ENCODE measurements around the gene GLA.

GLA gene

GRCh38 chrX:101450085-101450484 lies 42.4 kb upstream of the GLA start:
- Histone ChIP-seq H2AFZ (ENCODE audit: low read depth, low read length) (no peak overlapping the region), H3K27ac (ENCODE audit: low read length) (no peak overlapping the region), H3K9ac (ENCODE audit: low read depth, low read length) (no peak overlapping the region), H3K36me3 (ENCODE audit: insufficient read depth, low read length) (no peaks in the 10 kb centered on the region), H3K9me3 (ENCODE audit: insufficient read depth, low read length, severe bottlenecking) (no peaks in the 10 kb centered on the region), H3K27me3 (ENCODE audit: insufficient read depth, low read length, poor library complexity) (no peaks in the 10 kb centered on the region), H4K20me1 (ENCODE audit: insufficient read depth, low read length) (no peaks in the 10 kb centered on the region), H3K79me2 (ENCODE audit: insufficient read depth, low read length) (no peaks in the 10 kb centered on the region), H3K4me3 (ENCODE audit: low read depth in 1 of 2, low read length in 2 of 2) (no peak overlapping the region), H3K4me1 (ENCODE audit: insufficient read depth, low read length) (no peaks in the 10 kb centered on the region), H3K4me2 (ENCODE audit: insufficient read depth, low read length) (no peak overlapping the region)
- ATAC-seq (ENCODE audit: insufficient read depth, low read depth) (no peak), DNase-seq (no peak)
- no peak for TF ChIP-seq EZH2 (IDR thresholded peaks at IDR 0.05; ENCODE audit: borderline replicate concordance, low read depth, low read length, severe bottlenecking)
- no peak for TF ChIP-seq CTCF (IDR thresholded peaks at IDR 0.05; ENCODE audit: borderline replicate concordance, extremely low read depth, low read length, poor library complexity, severe bottlenecking)

GRCh38 chrX:101449279-101449678 lies 41.6 kb upstream of the GLA start:
- Histone ChIP-seq H4K20me1 (ENCODE audit: insufficient read depth, low read length) (no peaks in the 10 kb centered on the region), H2AFZ (ENCODE audit: low read depth, low read length) (no peak overlapping the region), H3K4me2 (ENCODE audit: insufficient read depth, low read length) (no peak overlapping the region), H3K4me3 (ENCODE audit: low read depth in 1 of 2, low read length in 2 of 2) (no peak overlapping the region), H3K36me3 (ENCODE audit: insufficient read depth, low read length) (no peaks in the 10 kb centered on the region), H3K9me3 (ENCODE audit: insufficient read depth, low read length, severe bottlenecking) (no peaks in the 10 kb centered on the region), H3K9ac (ENCODE audit: low read depth, low read length) (no peak overlapping the region), H3K4me1 (ENCODE audit: insufficient read depth, low read length) (no peaks in the 10 kb centered on the region), H3K79me2 (ENCODE audit: insufficient read depth, low read length) (no peaks in the 10 kb centered on the region), H3K27ac (ENCODE audit: low read length) (no peak overlapping the region), H3K27me3 (ENCODE audit: insufficient read depth, low read length, poor library complexity) (no peaks in the 10 kb centered on the region)
- DNase-seq = no peak
- TF ChIP-seq CTCF (IDR thresholded peaks at IDR 0.05; ENCODE audit: borderline replicate concordance, extremely low read depth, low read length, poor library complexity, severe bottlenecking) (no peak), EZH2 (IDR thresholded peaks at IDR 0.05; ENCODE audit: borderline replicate concordance, low read depth, low read length, severe bottlenecking) (no peak)
- ATAC-seq (ENCODE audit: insufficient read depth, low read depth) = no peak

- Histone ChIP-seq H3K79me2 (ENCODE audit: insufficient read depth, low read length) (no peaks in the 10 kb centered on the region), H2AFZ (ENCODE audit: low read depth, low read length) (no peak overlapping the region), H3K27me3 (ENCODE audit: insufficient read depth, low read length, poor library complexity) (no peaks in the 10 kb centered on the region), H3K27ac (ENCODE audit: low read length) (no peak overlapping the region), H3K4me2 (ENCODE audit: insufficient read depth, low read length) (no peak overlapping the region), H4K20me1 (ENCODE audit: insufficient read depth, low read length) (no peaks in the 10 kb centered on the region), H3K9ac (ENCODE audit: low read depth, low read length) (no peak overlapping the region), H3K4me1 (ENCODE audit: insufficient read depth, low read length) (no peaks in the 10 kb centered on the region), H3K9me3 (ENCODE audit: insufficient read depth, low read length, severe bottlenecking) (no peaks in the 10 kb centered on the region), H3K4me3 (ENCODE audit: low read depth in 1 of 2, low read length in 2 of 2) (no peak overlapping the region), H3K36me3 (ENCODE audit: insufficient read depth, low read length) (no peaks in the 10 kb centered on the region)
- TF ChIP-seq CTCF (IDR thresholded peaks at IDR 0.05; ENCODE audit: borderline replicate concordance, extremely low read depth, low read length, poor library complexity, severe bottlenecking) (no peak), EZH2 (IDR thresholded peaks at IDR 0.05; ENCODE audit: borderline replicate concordance, low read depth, low read length, severe bottlenecking) (no peak)
- no peak for ATAC-seq (ENCODE audit: insufficient read depth, low read depth)
- DNase-seq = no peak
These were observed 34.4 kb upstream of the GLA start for GRCh38 chrX:101442085-101442484.

All from DND-41 (cell line).